H9 (cell line): ENCODE results near the gene PPP1R1B. TPM values are rescaled to one million over a fixed set of nuclear protein-coding genes. Genes with fewer than 3 reads are reported as not detected.

ENCODE experiments used
- DNase-seq: peaks from one replicate; pipeline ENCODE4 v3.0.0-alpha.2; 2017
- H2AFZ ChIP-seq: one replicate; pipeline ENCODE4 v1.6.1; 2013; ENCODE audit warnings: mild to moderate bottlenecking, low read length, control low read depth, moderate library complexity
- H2AK5ac ChIP-seq: 2 replicates; pipeline ENCODE4 v1.6.1; 2013; ENCODE audit warnings: low read length, control low read depth, mixed read lengths; ENCODE audit not compliant: insufficient read length
- H2BK120ac ChIP-seq: one replicate; pipeline ENCODE4 v1.6.1; 2013; ENCODE audit warnings: low read depth, mild to moderate bottlenecking, low read length, control low read depth, inconsistent platforms; ENCODE audit not compliant: poor library complexity, severe bottlenecking
- H2BK12ac ChIP-seq: 2 replicates; pipeline ENCODE4 v1.6.1; 2013; ENCODE audit warnings: low read length, control low read depth, mixed read lengths, low read depth; ENCODE audit not compliant: insufficient read length
- H2BK15ac ChIP-seq: 2 replicates; pipeline ENCODE4 v1.6.1; 2013; ENCODE audit warnings: low read depth, low read length, control low read depth
- H2BK20ac ChIP-seq: one replicate; pipeline ENCODE4 v1.6.1; 2013; ENCODE audit warnings: low read depth, mild to moderate bottlenecking, low read length, control low read depth, inconsistent platforms; ENCODE audit not compliant: poor library complexity, severe bottlenecking
- H2BK5ac ChIP-seq: 2 replicates; pipeline ENCODE4 v1.6.1; 2013; ENCODE audit warnings: low read length, control low read depth, mixed read lengths; ENCODE audit not compliant: insufficient read length
- H3K14ac ChIP-seq: 2 replicates; pipeline ENCODE4 v1.6.1; 2013; ENCODE audit warnings: low read length, control low read depth; ENCODE audit not compliant: insufficient read depth
- H3K18ac ChIP-seq: 2 replicates; pipeline ENCODE4 v1.6.1; 2013; ENCODE audit warnings: low read depth, mild to moderate bottlenecking, mixed read lengths, low read length, control low read depth; ENCODE audit not compliant: insufficient read length
- H3K23ac ChIP-seq: 2 replicates; pipeline ENCODE4 v1.6.1; 2013; ENCODE audit warnings: low read length, control low read depth, mixed read lengths, low read depth; ENCODE audit not compliant: insufficient read length
- H3K23me2 ChIP-seq: 2 replicates; pipeline ENCODE4 v1.6.1; 2013; ENCODE audit warnings: low read depth, mild to moderate bottlenecking, mixed read lengths, low read length, control low read depth; ENCODE audit not compliant: insufficient read length, poor library complexity, severe bottlenecking
- H3K27ac ChIP-seq: 2 replicates; pipeline ENCODE4 v1.5.1; 2013; ENCODE audit warnings: low read length, control low read depth, mixed read lengths, low read depth; ENCODE audit not compliant: insufficient read length
- H3K27me3 ChIP-seq: 2 replicates; pipeline ENCODE4 v1.6.1; 2013; ENCODE audit warnings: low read length, control low read depth, inconsistent platforms; ENCODE audit not compliant: insufficient read depth
- H3K4ac ChIP-seq: 2 replicates; pipeline ENCODE4 v1.6.1; 2013; ENCODE audit warnings: low read depth, mild to moderate bottlenecking, control low read depth, inconsistent platforms, low read length, moderate library complexity
- H3K4me1 ChIP-seq: 2 replicates; pipeline ENCODE4 v1.6.1; 2013; ENCODE audit warnings: low read length, control low read depth, inconsistent platforms; ENCODE audit not compliant: insufficient read depth
- H3K4me2 ChIP-seq: 2 replicates; pipeline ENCODE4 v1.6.1; 2013; ENCODE audit warnings: low read length, control low read depth, mixed read lengths; ENCODE audit not compliant: insufficient read length, insufficient read depth
- H3K56ac ChIP-seq: 2 replicates; pipeline ENCODE4 v1.6.1; 2013; ENCODE audit warnings: low read depth, mild to moderate bottlenecking, mixed read lengths, low read length, control low read depth; ENCODE audit not compliant: insufficient read length
- H3K79me1 ChIP-seq: 2 replicates; pipeline ENCODE4 v1.6.1; 2013; ENCODE audit warnings: low read depth, mild to moderate bottlenecking, moderate library complexity, low read length, control low read depth, inconsistent platforms; ENCODE audit not compliant: insufficient read depth, poor library complexity, severe bottlenecking
- H3K79me2 ChIP-seq: 2 replicates; pipeline ENCODE4 v1.6.1; 2013; ENCODE audit warnings: low read length, control low read depth, inconsistent platforms; ENCODE audit not compliant: insufficient read depth
- H3K9ac ChIP-seq: 2 replicates; pipeline ENCODE4 v1.6.1; 2013; ENCODE audit warnings: low read length, control low read depth, mixed read lengths; ENCODE audit not compliant: insufficient read length; ENCODE audit errors: extremely low read depth
- H3K9me3 ChIP-seq: one replicate; pipeline ENCODE4 v1.6.1; 2013; ENCODE audit warnings: low read depth, low read length, inconsistent platforms; ENCODE audit not compliant: control insufficient read depth
- H3T11ph ChIP-seq: one replicate; pipeline ENCODE4 v1.6.1; 2013; ENCODE audit warnings: mild to moderate bottlenecking, low read length, control low read depth, inconsistent platforms
- H4K20me1 ChIP-seq: one replicate; pipeline ENCODE4 v1.6.1; 2013; ENCODE audit not compliant: control insufficient read depth, insufficient read length, insufficient read depth
- H4K5ac ChIP-seq: 2 replicates; pipeline ENCODE4 v1.6.1; 2013; ENCODE audit warnings: low read depth, mild to moderate bottlenecking, mixed read lengths, low read length, control low read depth; ENCODE audit not compliant: insufficient read length
- H4K8ac ChIP-seq: replicated peaks from 2 replicates; pipeline ENCODE4 v1.6.1; 2013; ENCODE audit warnings: low read length, control low read depth, mixed read lengths, low read depth; ENCODE audit not compliant: insufficient read length
- H4K91ac ChIP-seq: 2 replicates; pipeline ENCODE4 v1.6.1; 2013; ENCODE audit warnings: low read depth, mild to moderate bottlenecking, moderate library complexity, mixed read lengths, low read length, control low read depth; ENCODE audit not compliant: insufficient read length
- H3K27ac Mint-ChIP-seq, 3 experiments: 2 replicates in 2 of 3; 3 replicates in 1 of 3; pipeline ENCODE4 v1.8.0; 2020 to 2021; ENCODE audit warnings: mixed read lengths in 3 of 3, mild to moderate bottlenecking in 1 of 3, moderate library complexity in 1 of 3
- H3K27me3 Mint-ChIP-seq: 2 replicates; pipeline ENCODE4 v1.8.0; 2021; ENCODE audit warnings: low read depth, mild to moderate bottlenecking, moderate library complexity, mixed read lengths
- H3K36me3 Mint-ChIP-seq, 3 experiments: 2 replicates in 2 of 3; 3 replicates in 1 of 3; pipeline ENCODE4 v1.8.0; 2020 to 2021; ENCODE audit warnings: low read depth in 3 of 3, mixed read lengths in 3 of 3; ENCODE audit not compliant: insufficient read depth in 1 of 3
- H3K4me1 Mint-ChIP-seq, 2 experiments: 2 replicates each; pipeline ENCODE4 v1.8.0; 2020; ENCODE audit warnings: mixed read lengths in 2 of 2
- H3K4me3 Mint-ChIP-seq, 2 experiments: 2 replicates in 1 of 2; 3 replicates in 1 of 2; pipeline ENCODE4 v1.8.0; 2020 to 2021; ENCODE audit warnings: mild to moderate bottlenecking in 2 of 2, mixed read lengths in 2 of 2, moderate library complexity in 1 of 2
- H3K9me3 Mint-ChIP-seq, 2 experiments: 2 replicates in 1 of 2; 3 replicates in 1 of 2; pipeline ENCODE4 v1.8.0; 2020; ENCODE audit warnings: mild to moderate bottlenecking in 2 of 2, mixed read lengths in 2 of 2, moderate library complexity in 1 of 2
- WGBS: extraction: QIAGEN DNeasy Blood & Tissue Kit; methylation state at CpG from one replicate; pipeline ENCODE4 v1.1.7; 2013; ENCODE audit warnings: missing lambda C conversion rate, low lambda C conversion rate, mixed read lengths; ENCODE audit not compliant: insufficient read length; ENCODE audit errors: extremely low coverage; 5-methylcytosine and 5-hydroxymethylcytosine counted together
- total RNA-seq: library from RNA; stranded (reverse); gene quantifications from 2 replicates; pipeline ENCODE4 v1.2.1, GENCODE V29; 2021
- TF ChIP-seq, protein P1 (sequence below): fragments of 200-600 bp; sonication (generic); conservative IDR thresholded peaks from 3 replicates; pipeline ENCODE4 v1.8.0; 2021; ENCODE audit warnings: antibody characterized with exemption, mild to moderate bottlenecking

Gene PPP1R1B
- total RNA-seq, 1 experiment from 2014 or later: 15.5 TPM

DNA sequence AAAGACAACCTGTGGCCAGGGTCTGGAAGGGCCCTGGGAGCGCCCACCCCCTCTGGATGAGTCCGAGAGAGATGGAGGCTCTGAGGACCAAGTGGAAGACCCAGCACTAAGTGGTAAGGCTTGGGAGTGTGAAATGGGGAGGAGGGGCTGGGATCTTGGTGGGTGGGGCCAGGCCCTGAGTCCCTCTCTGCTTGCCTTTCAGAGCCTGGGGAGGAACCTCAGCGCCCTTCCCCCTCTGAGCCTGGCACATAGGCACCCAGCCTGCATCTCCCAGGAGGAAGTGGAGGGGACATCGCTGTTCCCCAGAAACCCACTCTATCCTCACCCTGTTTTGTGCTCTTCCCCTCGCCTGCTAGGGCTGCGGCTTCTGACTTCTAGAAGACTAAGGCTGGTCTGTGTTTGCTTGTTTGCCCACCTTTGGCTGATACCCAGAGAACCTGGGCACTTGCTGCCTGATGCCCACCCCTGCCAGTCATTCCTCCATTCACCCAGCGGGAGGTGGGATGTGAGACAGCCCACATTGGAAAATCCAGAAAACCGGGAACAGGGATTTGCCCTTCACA lies 8.9 kb downstream of the PPP1R1B start:
- no peak overlapping the region for H4K5ac ChIP-seq
- no peak overlapping the region for H3T11ph ChIP-seq
- no peak overlapping the region for H3K4ac ChIP-seq
- WGBS: no CpG with 5 or more reads among the region's 8 CpGs
- no peak overlapping the region for H3K14ac ChIP-seq
- no peak overlapping the region for H3K27ac ChIP-seq
- peaks cover 69 to 73% of the 10 kb centered on the region in 2 experiments for H3K4me1 Mint-ChIP-seq
- H2AK5ac ChIP-seq: no peak overlapping the region
- H2BK5ac ChIP-seq: no peak overlapping the region
- no peaks in the 10 kb centered on the region for H3K27me3 Mint-ChIP-seq
- no peak overlapping the region for H4K91ac ChIP-seq
- no peak overlapping the region for H3K9ac ChIP-seq
- no peak overlapping the region; a peak in 1 of 5 replicates for H3K4me3 Mint-ChIP-seq
- H3K4me2 ChIP-seq: no peak overlapping the region
- DNase-seq: no peak
- H3K9me3 ChIP-seq: no peaks in the 10 kb centered on the region
- H3K79me2 ChIP-seq: no peaks in the 10 kb centered on the region; the same call in 1 of the 2 replicates
- no peak overlapping the region for H3K18ac ChIP-seq
- H3K36me3 Mint-ChIP-seq: peaks cover 0 to 3% (median 0%) of the 10 kb centered on the region in 3 experiments; a peak in 3 of 7 replicates
- no peak overlapping the region for H4K8ac ChIP-seq
- no peak overlapping the region for H2BK12ac ChIP-seq
- no peaks in the 10 kb centered on the region; a peak in 1 of 5 replicates for H3K9me3 Mint-ChIP-seq
- H2BK15ac ChIP-seq: no peak overlapping the region
- peaks cover 22% of the 10 kb centered on the region; the same call in 1 of the 2 replicates for H3K4me1 ChIP-seq
- no peaks in the 10 kb centered on the region for H3K79me1 ChIP-seq
- H2BK120ac ChIP-seq: no peak overlapping the region
- no peak overlapping the region for H3K56ac ChIP-seq
- no peak overlapping the region for H2AFZ ChIP-seq
- peaks cover 8% of the 10 kb centered on the region for H3K23me2 ChIP-seq
- no peak overlapping the region for H2BK20ac ChIP-seq
- no peaks in the 10 kb centered on the region for H3K27me3 ChIP-seq
- TF ChIP-seq, protein P1, sequence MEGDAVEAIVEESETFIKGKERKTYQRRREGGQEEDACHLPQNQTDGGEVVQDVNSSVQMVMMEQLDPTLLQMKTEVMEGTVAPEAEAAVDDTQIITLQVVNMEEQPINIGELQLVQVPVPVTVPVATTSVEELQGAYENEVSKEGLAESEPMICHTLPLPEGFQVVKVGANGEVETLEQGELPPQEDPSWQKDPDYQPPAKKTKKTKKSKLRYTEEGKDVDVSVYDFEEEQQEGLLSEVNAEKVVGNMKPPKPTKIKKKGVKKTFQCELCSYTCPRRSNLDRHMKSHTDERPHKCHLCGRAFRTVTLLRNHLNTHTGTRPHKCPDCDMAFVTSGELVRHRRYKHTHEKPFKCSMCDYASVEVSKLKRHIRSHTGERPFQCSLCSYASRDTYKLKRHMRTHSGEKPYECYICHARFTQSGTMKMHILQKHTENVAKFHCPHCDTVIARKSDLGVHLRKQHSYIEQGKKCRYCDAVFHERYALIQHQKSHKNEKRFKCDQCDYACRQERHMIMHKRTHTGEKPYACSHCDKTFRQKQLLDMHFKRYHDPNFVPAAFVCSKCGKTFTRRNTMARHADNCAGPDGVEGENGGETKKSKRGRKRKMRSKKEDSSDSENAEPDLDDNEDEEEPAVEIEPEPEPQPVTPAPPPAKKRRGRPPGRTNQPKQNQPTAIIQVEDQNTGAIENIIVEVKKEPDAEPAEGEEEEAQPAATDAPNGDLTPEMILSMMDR: no peak
- no peak overlapping the region; a peak in 1 of 7 replicates for H3K27ac Mint-ChIP-seq
- no peaks in the 10 kb centered on the region for H4K20me1 ChIP-seq
- no peak overlapping the region for H3K23ac ChIP-seq
